Kasumi-1 (cell line): ENCODE data around the gene GABRD.

Experiments
- DNase-seq, 2 experiments: peaks; one replicate each; lab custom pipeline; 2025; lab: John Stamatoyannopoulos, UW

Gene GABRD

GRCh38 chr1:2053784-2054376, 34.7 kb downstream of the GABRD start:
- DNase-seq, result no peak

GRCh38 chr1:2054560-2054959, 35.4 kb downstream of the GABRD start:
- DNase-seq, result no peak

GRCh38 chr1:2055911-2056575, 36.9 kb downstream of the GABRD start:
- DNase-seq, result no peak

GRCh38 chr1:2056955-2057590, 37.9 kb downstream of the GABRD start:
- DNase-seq, result no peak

- DNase-seq, result no peak
Observed at GRCh38 chr1:2059290-2059953, 40.3 kb downstream of the GABRD start.

- no peak for DNase-seq
Observed at GRCh38 chr1:2060072-2060471, 40.9 kb downstream of the GABRD start.

GRCh38 chr1:2060535-2060934, 41.4 kb downstream of the GABRD start:
- DNase-seq, result no peak

GRCh38 chr1:2061065-2061778, 42.1 kb downstream of the GABRD start:
- no peak for DNase-seq

- no peak for DNase-seq
Observed at GRCh38 chr1:2065699-2066098, 46.6 kb downstream of the GABRD start.

GRCh38 chr1:2067393-2067792, 48.2 kb downstream of the GABRD start:
- DNase-seq, result no peak

GRCh38 chr1:2067981-2068380, 48.8 kb downstream of the GABRD start:
- no peak for DNase-seq

- DNase-seq, result no peak
Observed at GRCh38 chr1:2068951-2069350, 49.8 kb downstream of the GABRD start.

GRCh38 chr1:2070016-2070415, 50.9 kb downstream of the GABRD start:
- no peak for DNase-seq

GRCh38 chr1:2070800-2071530, 51.8 kb downstream of the GABRD start:
- DNase-seq, result no peak

- no peak for DNase-seq
Observed at GRCh38 chr1:2072109-2072806, 53.1 kb downstream of the GABRD start.

GRCh38 chr1:2072891-2073290, 53.7 kb downstream of the GABRD start:
- DNase-seq, result no peak

GRCh38 chr1:2073382-2074230, 54.5 kb downstream of the GABRD start:
- DNase-seq, result no peak

- DNase-seq, result no peak
Observed at GRCh38 chr1:2074396-2074795, 55.3 kb downstream of the GABRD start.

- DNase-seq, result no peak
Observed at GRCh38 chr1:2074944-2075740, 56.0 kb downstream of the GABRD start.
